ENCODE data around the gene TSPAN9. TPM values are rescaled to one million over a fixed set of nuclear protein-coding genes. Genes with fewer than 3 reads are reported as not detected.

Gene TSPAN9
- total and polyA plus RNA-seq, 10 of the 15 experiments (the other 5 are each of a cell fraction or from before 2014, with no cell fraction given), result 0.03 to 1.0 (median 0.12) TPM; not detected in 5

DNA sequence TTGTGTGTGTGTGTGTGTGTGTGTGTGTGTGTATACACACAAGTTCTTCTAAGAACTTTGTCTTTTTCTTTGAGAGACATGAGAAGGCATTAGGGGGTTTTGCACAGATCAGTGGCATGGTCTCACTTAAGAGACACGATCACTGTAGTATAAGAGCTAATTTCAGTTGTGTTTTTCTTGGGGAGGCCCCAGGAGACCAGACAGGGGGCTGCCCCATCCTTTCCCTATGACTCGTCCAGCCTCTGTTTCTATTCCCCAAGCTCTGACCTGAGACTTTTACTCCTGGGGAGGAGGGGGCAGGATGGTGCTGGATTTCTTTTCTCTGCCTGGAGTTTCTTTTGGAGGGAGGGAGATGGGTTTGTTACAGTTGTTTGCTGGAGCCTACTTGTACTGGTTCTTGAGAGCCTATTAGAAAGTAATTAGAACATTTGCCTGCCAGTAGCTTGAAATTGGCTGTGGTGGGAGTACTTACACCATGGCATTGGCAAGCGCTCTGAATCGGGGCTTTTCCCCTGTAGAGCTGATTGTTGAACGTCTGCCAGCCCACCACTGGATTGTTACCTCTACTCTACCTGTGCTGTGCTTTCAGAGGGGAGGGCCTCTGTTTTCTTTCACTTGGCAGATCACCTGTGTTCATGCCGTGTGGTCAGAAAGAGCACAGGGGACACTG is 109.5 kb downstream of the TSPAN9 start (continued):
- no peak for TF ChIP-seq ZBED1 (IDR thresholded peaks at IDR 0.05; ENCODE audit: borderline replicate concordance)
- no peak for TF ChIP-seq ETV6 (conservative IDR thresholded peaks at IDR 0.05 in 1 of 2, IDR thresholded peaks at IDR 0.05 in 1 of 2; ENCODE audit: borderline replicate concordance in 1 of 2, low read depth in 1 of 2)
- TF ChIP-seq TCF3 (IDR thresholded peaks at IDR 0.05; ENCODE audit: borderline replicate concordance, insufficient read depth, low read depth, low read length), result no peak
- TF ChIP-seq EP300 (IDR thresholded peaks at IDR 0.05; ENCODE audit: borderline replicate concordance in 1 of 2, control insufficient read depth in 1 of 2, low read depth in 2 of 2, low read length in 2 of 2), result 0 out of 4 replicates have a peak, but pooled peaks of 1 of the 2 experiments have one; percentile 22
- peak; percentile 42; the same call in 1 of the 2 replicates for TF ChIP-seq IKZF1 (conservative IDR thresholded peaks at IDR 0.05)
- TF ChIP-seq NBN (IDR thresholded peaks at IDR 0.05), result 0 out of 2 replicates have a peak, but pooled peaks have one; percentile 31
- peak; percentile 37; the same call in 1 of the 2 replicates for TF ChIP-seq MTA2 (IDR thresholded peaks at IDR 0.05; ENCODE audit: low read depth)

DNA sequence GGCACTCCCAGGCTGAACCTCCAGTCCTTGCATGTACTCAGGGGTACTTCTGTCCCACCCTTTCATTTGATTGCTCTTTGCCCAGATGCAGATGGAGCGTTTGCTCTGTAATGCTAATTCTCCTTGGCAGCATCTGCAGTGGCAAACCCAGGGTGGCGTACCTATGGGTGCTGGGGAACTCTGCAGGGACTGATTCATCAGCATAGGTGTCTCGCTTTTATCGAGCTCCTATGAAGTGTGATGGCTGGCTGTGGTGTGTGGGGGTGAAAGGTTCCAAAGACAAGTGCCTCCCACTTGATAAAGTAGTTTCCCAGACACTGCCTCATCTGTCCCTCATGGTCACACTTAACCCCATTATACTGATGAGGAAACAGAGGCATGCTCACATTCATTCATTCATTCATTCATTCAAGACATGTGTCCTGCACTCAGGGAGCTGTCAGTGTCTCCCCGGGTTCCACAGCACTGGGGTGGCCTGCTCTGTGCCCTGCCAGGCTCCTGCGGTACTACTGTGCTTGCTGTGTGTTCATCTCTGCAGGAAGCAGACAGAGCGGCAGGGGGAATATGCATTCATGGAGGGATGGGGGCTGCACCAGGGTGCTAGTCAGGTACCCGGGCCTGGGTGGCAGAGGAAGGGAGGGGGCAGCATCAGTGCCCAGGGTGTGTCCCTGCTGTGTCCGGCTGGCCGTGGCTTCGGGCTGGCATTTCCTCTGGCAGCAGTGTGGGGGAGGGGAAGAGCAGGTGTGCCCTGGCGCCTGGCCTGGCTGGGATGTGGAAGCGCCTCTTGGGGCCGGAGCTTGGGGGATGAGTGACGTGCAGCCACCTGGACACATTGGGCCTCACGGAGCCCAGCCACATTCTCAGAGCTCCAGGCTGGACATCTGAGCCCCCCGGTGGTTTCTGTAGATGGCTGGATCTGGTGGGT is 110.9 kb downstream of the TSPAN9 start:
- Histone ChIP-seq H3K4me1 (ENCODE audit: control insufficient read depth, insufficient read depth, low read length) (peaks cover 5% of the 10 kb centered on the region), H3K27ac (ENCODE audit: control insufficient read depth, insufficient read depth) (no peak overlapping the region), H3K79me2 (ENCODE audit: control insufficient read depth, insufficient read depth, low read length) (no peaks in the 10 kb centered on the region), H3K9me3 (replicated peaks; ENCODE audit: control insufficient read depth, insufficient read depth, low read length) (no peaks in the 10 kb centered on the region), H3K9ac (ENCODE audit: control insufficient read depth, insufficient read depth, low read length) (no peak overlapping the region), H2AFZ (ENCODE audit: control insufficient read depth, low read depth, low read length) (no peak overlapping the region), H3K36me3 (ENCODE audit: control insufficient read depth in 2 of 2, insufficient read depth in 2 of 2, low read length in 1 of 2) (no peaks in the 10 kb centered on the region), H3K4me2 (ENCODE audit: control insufficient read depth, insufficient read depth) (no peak overlapping the region), H3K4me3 (no peak overlapping the region), H3K27me3 (replicated peaks in 1 of 2; ENCODE audit: control insufficient read depth in 2 of 2, insufficient read depth in 2 of 2, low read length in 1 of 2) (peaks cover 0 to 2% of the 10 kb centered on the region in 2 experiments; a peak in 3 of 4 replicates), H4K20me1 (ENCODE audit: control insufficient read depth, insufficient read depth) (no peaks in the 10 kb centered on the region)
- no peak for FAIRE-seq
- WGBS (ENCODE audit: insufficient coverage, insufficient replicate concordance, low lambda C conversion rate, missing lambda C conversion rate), result 42% methylated on average over 16 of the region's 17 CpGs
- no TSS peak for BruUV-seq (replicated peaks)
- no peak for TF ChIP-seq KDM1A (IDR thresholded peaks at IDR 0.05; ENCODE audit: borderline replicate concordance)
- peak; percentile 74 for TF ChIP-seq ZNF24 (IDR thresholded peaks at IDR 0.05)
- ChIA-PET RAD21 (ENCODE audit: unreplicated experiment) (no interaction called here), POLR2A (no interaction called here), CTCF (interaction anchor here (2.5 kb wide), 1 partner anchor 87 kb away, joined by 9 read pairs; no protein-coding TSS in a partner anchor), SMC1A (ENCODE audit: uncharacterized antibody, unreplicated experiment) (no interaction called here)
- intact Hi-C loops (cut with micrococcal nuclease; ENCODE audit: unreplicated experiment), result no loop called here
- no peak for ATAC-seq
- no peak for DNase-seq (ENCODE audit: low read depth, low spot score)
- in situ Hi-C loops (cut with MboI), result no loop called here
